CD14-positive monocyte (primary cell): ENCODE results near the gene UBE2H. TPM values are rescaled to one million over a fixed set of nuclear protein-coding genes. Genes with fewer than 3 reads are reported as not detected.

Experiments used
- DNase-seq, 3 donors: peaks; one replicate each; pipeline ENCODE4 v3.0.0-alpha.2; 2011 to 2022
- H2AFZ ChIP-seq: 2 replicates; pipeline ENCODE4 v1.6.0; 2012; ENCODE audit warnings: mild to moderate bottlenecking, low read depth, low read length, inconsistent platforms; ENCODE audit not compliant: insufficient read depth, poor library complexity, severe bottlenecking
- H3K27ac ChIP-seq, 2 donors: 1 replicate in 1 of 2; 2 replicates in 1 of 2; pipeline ENCODE4 v1.5.1; 2012 to 2013; ENCODE audit warnings: low read length in 2 of 2, control low read depth in 1 of 2, inconsistent platforms in 1 of 2, low read depth in 1 of 2, mild to moderate bottlenecking in 1 of 2
- H3K27me3 ChIP-seq, 2 donors: one replicate each; pipeline versions ENCODE4 v1.6.0 to v1.6.1; 2011 to 2013; ENCODE audit warnings: low read length in 2 of 2; ENCODE audit not compliant: control insufficient read depth in 2 of 2, insufficient read depth in 2 of 2
- H3K36me3 ChIP-seq, 2 donors: replicated peaks in 1 of 2; 1 replicate in 1 of 2; 2 replicates in 1 of 2; pipeline versions ENCODE4 v1.5.1 to v1.6.1; 2012 to 2013; ENCODE audit warnings: low read length in 2 of 2, control low read depth in 1 of 2, inconsistent platforms in 1 of 2, mild to moderate bottlenecking in 1 of 2; ENCODE audit not compliant: insufficient read depth in 2 of 2, control insufficient read depth in 1 of 2
- H3K4me1 ChIP-seq, 2 donors: 1 replicate in 1 of 2; 2 replicates in 1 of 2; pipeline versions ENCODE4 v1.5.1 to v1.6.1; 2012 to 2013; ENCODE audit warnings: low read length in 2 of 2, control low read depth in 1 of 2, inconsistent platforms in 1 of 2, mild to moderate bottlenecking in 1 of 2, moderate library complexity in 1 of 2; ENCODE audit not compliant: insufficient read depth in 2 of 2, control insufficient read depth in 1 of 2
- H3K4me2 ChIP-seq: replicated peaks from 2 replicates; pipeline ENCODE3; 2012; ENCODE audit warnings: low read length, moderate library complexity, mild to moderate bottlenecking; ENCODE audit not compliant: poor library complexity, severe bottlenecking; ENCODE audit errors: extremely low read depth
- H3K4me3 ChIP-seq, 3 experiments: fragments of 200-600 bp in 1 of 3; sonication (generic) in 1 of 3; replicated peaks in 1 of 3; 1 replicate in 2 of 3; 2 replicates in 1 of 3; pipeline ENCODE4 v1.5.1; 2011 to 2013; ENCODE audit warnings: low read length in 3 of 3, mild to moderate bottlenecking in 3 of 3, control low read depth in 2 of 3, low read depth in 2 of 3, inconsistent platforms in 1 of 3, moderate library complexity in 1 of 3
- H3K79me2 ChIP-seq: 2 replicates; pipeline ENCODE4 v1.6.0; 2012; ENCODE audit warnings: mild to moderate bottlenecking, control low read depth, inconsistent platforms, low read length, moderate library complexity; ENCODE audit not compliant: insufficient read depth
- H3K9ac ChIP-seq: 2 replicates; pipeline ENCODE4 v1.6.0; 2017; ENCODE audit warnings: low read length, mild to moderate bottlenecking; ENCODE audit not compliant: insufficient read depth, poor library complexity, severe bottlenecking
- H3K9me3 ChIP-seq, 2 donors: replicated peaks in 1 of 2; 1 replicate in 1 of 2; 2 replicates in 1 of 2; pipeline versions ENCODE4 v1.5.1 to v1.6.1; 2012 to 2013; ENCODE audit warnings: low read length in 2 of 2, control low read depth in 1 of 2; ENCODE audit not compliant: control insufficient read depth in 1 of 2, insufficient read depth in 1 of 2
- H4K20me1 ChIP-seq: 2 replicates; pipeline ENCODE4 v1.6.0; 2012; ENCODE audit warnings: mild to moderate bottlenecking, low read length, control low read depth, moderate library complexity; ENCODE audit not compliant: insufficient read depth
- H3K27ac Mint-ChIP-seq, 7 donors: one replicate each; pipeline ENCODE4 v1.8.0; 2020; ENCODE audit warnings: mild to moderate bottlenecking in 7 of 7, mixed read lengths in 7 of 7, moderate library complexity in 6 of 7, inconsistent platforms in 2 of 7
- H3K27me3 Mint-ChIP-seq, 3 donors: one replicate each; pipeline ENCODE4 v1.8.0; 2021 to 2022; ENCODE audit warnings: low read depth in 3 of 3, mild to moderate bottlenecking in 3 of 3, mixed read lengths in 3 of 3, moderate library complexity in 3 of 3, inconsistent platforms in 1 of 3
- H3K36me3 Mint-ChIP-seq, 2 donors: one replicate each; pipeline ENCODE4 v1.8.0; 2020; ENCODE audit warnings: mixed read lengths in 2 of 2, inconsistent platforms in 1 of 2, mild to moderate bottlenecking in 1 of 2
- H3K4me1 Mint-ChIP-seq: one replicate; pipeline ENCODE4 v1.8.0; 2020; ENCODE audit warnings: mild to moderate bottlenecking, mixed read lengths
- H3K4me3 Mint-ChIP-seq, 2 donors: one replicate each; pipeline ENCODE4 v1.8.0; 2020; ENCODE audit warnings: mild to moderate bottlenecking in 2 of 2, mixed read lengths in 2 of 2, moderate library complexity in 1 of 2
- H3K9me3 Mint-ChIP-seq, 7 donors: one replicate each; pipeline ENCODE4 v1.8.0; 2020 to 2022; ENCODE audit warnings: mixed read lengths in 7 of 7, mild to moderate bottlenecking in 6 of 7, moderate library complexity in 6 of 7, inconsistent platforms in 2 of 7
- WGBS: methylation state at CpG from one replicate; pipeline ENCODE4 v1.1.5; 2013; ENCODE audit warnings: missing lambda C conversion rate; ENCODE audit not compliant: insufficient coverage; 5-methylcytosine and 5-hydroxymethylcytosine counted together
- intact Hi-C, 2 donors: fragments of 100-400 bp; cut with micrococcal nuclease; formaldehyde crosslinking; loops; one replicate each; pipeline versions ENCODE4 v1.15.0 to v1.15.1; 2023
- polyA plus RNA-seq, 3 donors: library from polyadenylated mRNA; depleted of rRNA in 1 of 3; unstranded in 2 of 3; stranded (reverse) in 1 of 3; fragments of 300-500 nt in 2 of 3; fragments of >200 nt in 1 of 3; fragmentation: Illumina TruSeq in 2 of 3; gene quantifications; 1 replicate in 2 of 3; 2 replicates in 1 of 3; pipeline ENCODE4 v1.2.3, GENCODE V29; 2012 to 2021
- TF ChIP-seq, protein P1 (sequence below): fragments of 200-600 bp; IDR thresholded peaks from one replicate; pipeline ENCODE4 v1.8.0; 2022; ENCODE audit warnings: antibody characterized with exemption, mild to moderate bottlenecking

Gene UBE2H
- polyA plus RNA-seq, 3 donors = 12.6 to 26.0 (median 16.0) TPM

DNA sequence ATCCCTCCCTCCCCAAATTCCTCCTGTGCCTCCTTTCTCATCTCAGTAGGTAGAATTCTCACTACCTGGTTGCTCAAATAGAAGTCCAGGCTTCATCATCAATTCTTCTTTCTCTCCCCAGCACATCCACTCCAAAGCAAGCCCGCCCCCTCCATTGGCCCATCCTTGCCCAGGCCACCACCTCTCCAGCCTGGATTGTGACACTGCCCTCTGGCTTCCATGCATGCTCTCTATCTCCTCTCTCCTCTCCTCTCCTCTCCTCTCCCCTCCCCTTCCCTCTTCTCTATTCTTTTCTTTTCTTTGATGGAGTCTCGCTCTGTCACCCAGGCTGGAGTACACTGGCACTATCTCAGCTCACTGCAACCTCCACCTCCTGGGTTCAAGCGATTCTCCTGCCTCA lies 144.9 kb downstream of the UBE2H start:
- Histone ChIP-seq H3K9ac (no peak overlapping the region), H3K79me2 (no peaks in the 10 kb centered on the region), H4K20me1 (no peaks in the 10 kb centered on the region), H3K4me3 (no peak overlapping the region), H3K27ac (no peak overlapping the region), H3K36me3 (no peaks in the 10 kb centered on the region), H2AFZ (no peak overlapping the region), H3K4me1 (no peaks in the 10 kb centered on the region), H3K9me3 (no peaks in the 10 kb centered on the region), H3K27me3 (no peaks in the 10 kb centered on the region), H3K4me2 (no peak overlapping the region)
- no CpG with 5 or more reads among the region's 3 CpGs for WGBS
- intact Hi-C loops = no loop called here
- no peaks in the 10 kb centered on the region for H3K4me1 Mint-ChIP-seq
- H3K9me3 Mint-ChIP-seq = no peaks in the 10 kb centered on the region
- H3K4me3 Mint-ChIP-seq = no peak overlapping the region
- TF ChIP-seq, protein P1, sequence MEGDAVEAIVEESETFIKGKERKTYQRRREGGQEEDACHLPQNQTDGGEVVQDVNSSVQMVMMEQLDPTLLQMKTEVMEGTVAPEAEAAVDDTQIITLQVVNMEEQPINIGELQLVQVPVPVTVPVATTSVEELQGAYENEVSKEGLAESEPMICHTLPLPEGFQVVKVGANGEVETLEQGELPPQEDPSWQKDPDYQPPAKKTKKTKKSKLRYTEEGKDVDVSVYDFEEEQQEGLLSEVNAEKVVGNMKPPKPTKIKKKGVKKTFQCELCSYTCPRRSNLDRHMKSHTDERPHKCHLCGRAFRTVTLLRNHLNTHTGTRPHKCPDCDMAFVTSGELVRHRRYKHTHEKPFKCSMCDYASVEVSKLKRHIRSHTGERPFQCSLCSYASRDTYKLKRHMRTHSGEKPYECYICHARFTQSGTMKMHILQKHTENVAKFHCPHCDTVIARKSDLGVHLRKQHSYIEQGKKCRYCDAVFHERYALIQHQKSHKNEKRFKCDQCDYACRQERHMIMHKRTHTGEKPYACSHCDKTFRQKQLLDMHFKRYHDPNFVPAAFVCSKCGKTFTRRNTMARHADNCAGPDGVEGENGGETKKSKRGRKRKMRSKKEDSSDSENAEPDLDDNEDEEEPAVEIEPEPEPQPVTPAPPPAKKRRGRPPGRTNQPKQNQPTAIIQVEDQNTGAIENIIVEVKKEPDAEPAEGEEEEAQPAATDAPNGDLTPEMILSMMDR = no peak
- no peaks in the 10 kb centered on the region for H3K36me3 Mint-ChIP-seq
- peak overlapping the region in 1 of 7 donors; percentile 30 for H3K27ac Mint-ChIP-seq
- DNase-seq = no peak
- peaks cover 11 to 22% (median 15%) of the 10 kb centered on the region in 3 donors for H3K27me3 Mint-ChIP-seq

DNA sequence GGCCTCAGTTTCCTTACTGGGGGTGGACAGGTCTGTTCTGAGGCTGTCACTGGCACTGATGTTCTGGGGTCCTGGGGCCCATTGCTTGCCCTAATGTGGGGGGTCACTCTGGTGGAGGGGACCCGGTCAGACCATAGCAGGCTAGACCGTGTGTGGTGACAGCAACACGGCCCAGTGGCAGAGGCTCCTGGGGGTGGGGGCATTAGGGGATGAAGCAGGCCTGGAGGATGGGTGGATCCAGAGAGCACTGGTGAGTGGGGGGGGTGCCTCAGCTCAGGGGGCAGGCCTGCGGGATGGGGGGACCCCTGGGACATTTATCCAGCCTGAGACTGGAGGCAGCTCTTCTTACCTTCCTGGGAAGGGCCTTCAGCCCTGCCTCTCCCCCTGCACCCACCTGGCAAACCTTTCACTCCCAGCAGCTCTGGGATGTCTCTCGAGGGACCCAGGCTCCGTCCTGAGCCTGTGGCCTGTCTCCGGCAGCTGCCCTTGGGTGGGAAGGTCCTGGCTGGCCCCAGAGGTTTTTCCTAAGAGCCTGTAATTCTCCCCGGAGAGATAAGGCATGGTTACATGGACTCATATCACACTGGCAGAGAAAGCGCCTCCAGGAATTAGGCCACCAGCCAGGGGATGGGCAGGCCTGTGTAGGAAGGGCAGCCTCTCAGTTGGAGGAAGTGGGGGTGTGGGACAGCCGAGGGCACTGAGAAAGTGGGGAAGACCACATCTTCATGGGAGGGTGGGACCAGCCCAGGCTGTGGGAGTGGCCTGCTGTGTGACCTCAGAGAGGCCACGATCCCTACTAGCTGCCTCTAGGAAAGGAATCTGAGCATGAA lies 147.7 kb downstream of the UBE2H start:
- DNase-seq = no peak
- Histone ChIP-seq H3K27me3 (no peaks in the 10 kb centered on the region), H3K9me3 (no peaks in the 10 kb centered on the region), H3K4me1 (no peaks in the 10 kb centered on the region), H3K79me2 (no peaks in the 10 kb centered on the region), H4K20me1 (no peaks in the 10 kb centered on the region), H3K36me3 (no peaks in the 10 kb centered on the region), H3K9ac (no peak overlapping the region), H2AFZ (no peak overlapping the region), H3K4me3 (no peak overlapping the region), H3K27ac (no peak overlapping the region), H3K4me2 (no peak overlapping the region)
- Mint-ChIP-seq H3K27ac (no peak overlapping the region), H3K4me1 (no peaks in the 10 kb centered on the region), H3K27me3 (peaks cover 2 to 17% (median 7%) of the 10 kb centered on the region in 3 donors), H3K36me3 (no peaks in the 10 kb centered on the region), H3K4me3 (no peak overlapping the region), H3K9me3 (peaks cover 0 to 2% (median 0%) of the 10 kb centered on the region in 7 donors)
- intact Hi-C loops = no loop called here
- TF ChIP-seq, protein P1 = no peak
- 73% methylated on average over 9 of the region's 11 CpGs for WGBS
